Stimulated activated CD8-positive, alpha-beta memory T cell treated with anti-CD3 and anti-CD28 coated beads, Interleukin-4, amount 100 ng/mL, for 4 hours (primary cell): ENCODE measurements around the gene LAG3.

Experiments used
- DNase-seq, 2 donors: peaks; one replicate each; pipeline ENCODE4 v3.0.0-alpha.2; 2020; ENCODE audit warnings: low read depth in 2 of 2, low spot score in 1 of 2

Gene LAG3

DNA sequence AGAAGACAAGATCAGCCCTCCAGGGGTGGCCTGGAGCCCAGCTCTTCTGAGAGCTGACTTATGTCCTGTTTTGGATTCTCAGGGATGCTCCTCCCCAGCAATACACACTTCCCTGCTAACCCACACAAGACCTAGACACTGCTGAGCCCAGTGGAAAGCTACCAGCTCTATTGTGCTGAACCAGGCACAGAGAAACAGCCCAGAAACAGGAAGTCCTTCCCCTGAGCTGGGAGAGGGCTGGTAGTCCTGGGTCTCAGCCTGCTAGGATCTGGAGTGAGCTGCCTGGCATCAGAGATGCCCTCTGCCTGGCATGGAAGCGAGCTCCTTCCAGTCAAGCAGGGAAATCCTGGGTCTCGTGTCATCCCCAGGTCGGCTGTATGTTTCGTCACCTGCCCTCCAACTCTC, 1.2 kb upstream of the LAG3 start:
- no peak for DNase-seq

DNA sequence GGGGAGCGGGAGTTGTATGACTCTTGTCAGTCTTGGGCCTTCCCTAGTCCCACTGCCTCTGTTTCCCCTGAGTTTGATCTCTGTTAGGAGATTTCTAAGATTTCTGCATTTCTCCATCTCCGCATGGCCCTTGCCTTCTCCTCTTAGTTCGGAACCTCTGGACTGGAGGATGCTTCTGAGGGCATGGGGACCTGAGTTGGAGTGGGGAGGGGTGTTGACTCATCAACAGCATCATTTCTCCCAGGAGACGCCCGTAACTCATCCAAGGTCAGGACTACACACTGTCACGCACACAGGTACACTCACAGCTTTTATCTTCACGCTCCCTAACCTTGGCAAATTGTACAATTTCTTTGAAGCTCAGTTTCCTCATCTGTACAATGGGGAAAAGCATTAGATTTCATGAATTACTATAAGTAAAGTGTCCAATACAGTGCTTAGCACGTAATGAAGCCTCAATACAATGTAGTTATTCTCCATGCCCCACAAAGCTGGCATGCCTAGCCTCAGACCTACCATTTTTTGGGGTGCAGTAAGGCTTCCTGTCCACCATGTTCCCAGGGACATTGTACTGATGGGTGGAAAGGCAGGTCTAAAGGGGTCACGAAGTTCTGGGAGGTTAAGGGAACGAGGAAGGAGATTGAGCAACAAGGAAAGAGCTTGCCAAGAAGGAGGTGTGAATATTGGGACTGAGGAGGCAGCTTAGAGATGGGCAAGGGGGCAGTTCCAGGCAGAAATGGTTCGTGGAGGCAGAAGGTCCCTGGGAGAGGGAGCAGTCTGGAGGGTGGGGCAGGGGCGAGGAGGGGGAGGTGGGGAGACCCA, 600 bp upstream of the LAG3 start:
- no peak for DNase-seq

DNA sequence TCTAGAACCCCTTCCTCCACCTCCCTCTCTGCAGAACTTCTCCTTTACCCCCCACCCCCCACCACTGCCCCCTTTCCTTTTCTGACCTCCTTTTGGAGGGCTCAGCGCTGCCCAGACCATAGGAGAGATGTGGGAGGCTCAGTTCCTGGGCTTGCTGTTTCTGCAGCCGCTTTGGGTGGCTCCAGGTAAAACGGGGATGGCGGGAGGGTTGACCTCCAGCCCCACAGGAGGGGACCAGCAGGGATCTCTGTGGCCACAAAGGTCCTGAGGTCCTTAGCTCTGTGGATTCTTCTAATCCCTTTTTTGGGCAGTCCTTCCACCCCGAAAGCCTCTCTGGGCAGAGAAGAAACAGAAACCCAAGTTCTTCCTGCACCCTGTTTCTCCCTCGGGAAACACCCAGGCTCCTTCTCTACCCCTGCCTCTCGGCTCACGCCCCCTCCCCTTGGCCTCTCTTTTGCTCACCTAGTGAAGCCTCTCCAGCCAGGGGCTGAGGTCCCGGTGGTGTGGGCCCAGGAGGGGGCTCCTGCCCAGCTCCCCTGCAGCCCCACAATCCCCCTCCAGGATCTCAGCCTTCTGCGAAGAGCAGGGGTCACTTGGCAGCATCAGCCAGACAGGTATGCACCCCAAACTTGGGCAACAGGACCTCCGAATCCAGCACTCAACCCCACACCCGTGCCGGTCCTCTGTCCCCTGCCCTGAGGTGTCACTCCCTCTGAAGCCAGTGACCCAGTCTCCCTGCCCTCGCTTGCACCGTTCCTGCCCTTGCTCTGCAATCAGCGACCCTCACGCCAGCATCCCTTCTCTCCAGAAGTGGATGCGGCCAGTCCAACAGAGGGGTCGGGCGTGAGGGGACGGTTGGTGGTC, 638 bp downstream of the LAG3 start:
- DNase-seq, result no peak

DNA sequence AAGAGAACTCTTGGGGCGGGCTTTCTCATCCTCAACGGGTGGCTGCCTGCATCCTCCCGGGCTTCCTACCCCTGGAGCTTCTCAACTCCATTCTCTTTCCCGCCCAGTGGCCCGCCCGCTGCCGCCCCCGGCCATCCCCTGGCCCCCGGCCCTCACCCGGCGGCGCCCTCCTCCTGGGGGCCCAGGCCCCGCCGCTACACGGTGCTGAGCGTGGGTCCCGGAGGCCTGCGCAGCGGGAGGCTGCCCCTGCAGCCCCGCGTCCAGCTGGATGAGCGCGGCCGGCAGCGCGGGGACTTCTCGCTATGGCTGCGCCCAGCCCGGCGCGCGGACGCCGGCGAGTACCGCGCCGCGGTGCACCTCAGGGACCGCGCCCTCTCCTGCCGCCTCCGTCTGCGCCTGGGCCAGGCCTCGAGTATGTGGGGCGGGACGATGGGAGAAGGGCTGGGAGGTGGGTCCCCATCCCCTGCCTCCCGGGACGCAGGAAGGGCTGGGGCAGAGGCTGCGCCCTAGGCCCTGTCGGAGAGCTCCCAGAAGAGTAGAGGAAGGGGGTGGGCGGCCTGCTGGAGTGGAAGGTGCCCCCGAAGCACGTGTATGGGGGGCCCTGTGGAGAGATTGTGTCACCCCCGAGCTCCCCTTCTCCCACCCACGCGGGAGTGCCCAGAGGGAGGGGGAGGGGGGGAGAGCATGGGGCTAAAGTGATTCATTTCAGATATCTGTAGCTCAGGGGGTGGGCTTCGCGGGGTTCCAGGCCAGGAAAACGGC, 1.5 kb downstream of the LAG3 start:
- DNase-seq, result peak; percentile 61 to 73

DNA sequence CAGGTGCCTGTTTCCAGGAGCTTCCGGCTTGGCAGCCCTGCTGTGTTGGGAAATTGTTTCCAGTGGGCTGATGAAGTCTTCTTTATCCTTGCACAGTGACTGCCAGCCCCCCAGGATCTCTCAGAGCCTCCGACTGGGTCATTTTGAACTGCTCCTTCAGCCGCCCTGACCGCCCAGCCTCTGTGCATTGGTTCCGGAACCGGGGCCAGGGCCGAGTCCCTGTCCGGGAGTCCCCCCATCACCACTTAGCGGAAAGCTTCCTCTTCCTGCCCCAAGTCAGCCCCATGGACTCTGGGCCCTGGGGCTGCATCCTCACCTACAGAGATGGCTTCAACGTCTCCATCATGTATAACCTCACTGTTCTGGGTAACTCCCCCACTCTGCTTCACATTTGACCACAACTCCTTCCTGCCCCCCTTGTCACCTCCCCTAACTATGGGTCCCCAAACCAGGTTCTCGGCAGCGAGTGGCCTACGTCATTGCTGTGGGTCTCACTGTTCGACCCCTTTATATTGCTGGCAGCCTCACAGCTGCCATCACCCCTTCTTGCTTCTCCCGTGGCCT, 2.3 kb downstream of the LAG3 start:
- peak in 1 of 2 donors; percentile 40 for DNase-seq

DNA sequence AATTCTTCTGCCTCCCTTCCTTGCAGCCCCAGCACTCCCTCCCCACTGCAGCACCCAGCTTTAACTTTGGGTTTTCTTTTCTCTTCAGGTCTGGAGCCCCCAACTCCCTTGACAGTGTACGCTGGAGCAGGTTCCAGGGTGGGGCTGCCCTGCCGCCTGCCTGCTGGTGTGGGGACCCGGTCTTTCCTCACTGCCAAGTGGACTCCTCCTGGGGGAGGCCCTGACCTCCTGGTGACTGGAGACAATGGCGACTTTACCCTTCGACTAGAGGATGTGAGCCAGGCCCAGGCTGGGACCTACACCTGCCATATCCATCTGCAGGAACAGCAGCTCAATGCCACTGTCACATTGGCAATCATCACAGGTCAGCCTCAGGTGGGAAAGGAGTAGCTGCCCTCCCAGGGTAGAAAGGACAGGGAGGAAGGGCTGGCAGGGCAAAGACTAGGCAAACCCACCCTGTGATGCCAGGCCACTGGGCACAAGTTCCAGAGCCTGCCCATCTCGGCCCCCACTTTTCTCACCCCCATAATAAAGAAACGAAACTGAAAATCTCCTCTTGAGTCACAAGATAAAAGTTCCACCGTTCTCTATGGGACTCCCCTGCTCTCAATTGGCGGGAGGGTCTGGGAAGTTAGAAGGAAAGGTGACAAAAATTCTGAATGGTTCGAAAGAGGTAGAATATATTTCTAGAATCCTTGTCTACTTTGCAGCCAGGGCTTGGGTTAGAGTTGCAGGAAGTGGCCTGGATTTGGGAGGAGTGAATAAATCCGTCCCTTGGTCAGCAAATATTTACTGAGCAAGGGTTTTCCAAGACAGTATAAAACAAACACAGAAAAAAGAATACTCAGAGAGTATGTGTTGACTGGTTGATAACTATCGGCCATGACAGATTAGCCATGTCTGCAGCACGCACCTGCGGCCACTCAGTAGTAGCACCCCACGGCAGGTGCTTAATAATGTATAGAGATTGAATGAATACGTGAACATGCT, 3.2 kb downstream of the LAG3 start:
- DNase-seq, result no peak

DNA sequence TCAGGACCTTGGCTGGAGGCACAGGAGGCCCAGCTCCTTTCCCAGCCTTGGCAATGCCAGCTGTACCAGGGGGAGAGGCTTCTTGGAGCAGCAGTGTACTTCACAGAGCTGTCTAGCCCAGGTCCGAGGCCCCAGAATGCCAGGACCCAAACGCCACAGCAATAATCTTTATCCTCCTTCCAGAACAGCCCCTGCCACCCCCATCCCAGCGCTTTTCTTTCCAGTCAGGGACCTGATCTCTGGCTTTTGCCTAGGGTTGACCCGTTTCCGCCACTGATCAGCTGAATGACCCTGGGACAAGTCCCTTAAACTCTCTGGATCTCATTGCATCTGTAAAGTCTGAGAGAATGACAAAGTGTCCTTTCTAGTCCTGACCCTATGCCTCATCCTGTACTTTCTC, 5.1 kb downstream of the LAG3 start:
- DNase-seq, result no peak

DNA sequence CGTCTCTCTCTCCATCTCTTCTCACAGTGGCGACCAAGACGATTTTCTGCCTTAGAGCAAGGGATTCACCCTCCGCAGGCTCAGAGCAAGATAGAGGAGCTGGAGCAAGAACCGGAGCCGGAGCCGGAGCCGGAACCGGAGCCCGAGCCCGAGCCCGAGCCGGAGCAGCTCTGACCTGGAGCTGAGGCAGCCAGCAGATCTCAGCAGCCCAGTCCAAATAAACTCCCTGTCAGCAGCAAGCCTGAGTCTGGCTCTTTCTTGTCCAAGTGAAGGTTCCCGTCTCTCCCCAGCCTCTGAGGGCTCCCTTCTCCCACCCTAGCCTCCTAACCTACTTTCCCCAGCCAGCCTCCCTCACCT, 5.9 kb downstream of the LAG3 start:
- DNase-seq, result no peak

DNA sequence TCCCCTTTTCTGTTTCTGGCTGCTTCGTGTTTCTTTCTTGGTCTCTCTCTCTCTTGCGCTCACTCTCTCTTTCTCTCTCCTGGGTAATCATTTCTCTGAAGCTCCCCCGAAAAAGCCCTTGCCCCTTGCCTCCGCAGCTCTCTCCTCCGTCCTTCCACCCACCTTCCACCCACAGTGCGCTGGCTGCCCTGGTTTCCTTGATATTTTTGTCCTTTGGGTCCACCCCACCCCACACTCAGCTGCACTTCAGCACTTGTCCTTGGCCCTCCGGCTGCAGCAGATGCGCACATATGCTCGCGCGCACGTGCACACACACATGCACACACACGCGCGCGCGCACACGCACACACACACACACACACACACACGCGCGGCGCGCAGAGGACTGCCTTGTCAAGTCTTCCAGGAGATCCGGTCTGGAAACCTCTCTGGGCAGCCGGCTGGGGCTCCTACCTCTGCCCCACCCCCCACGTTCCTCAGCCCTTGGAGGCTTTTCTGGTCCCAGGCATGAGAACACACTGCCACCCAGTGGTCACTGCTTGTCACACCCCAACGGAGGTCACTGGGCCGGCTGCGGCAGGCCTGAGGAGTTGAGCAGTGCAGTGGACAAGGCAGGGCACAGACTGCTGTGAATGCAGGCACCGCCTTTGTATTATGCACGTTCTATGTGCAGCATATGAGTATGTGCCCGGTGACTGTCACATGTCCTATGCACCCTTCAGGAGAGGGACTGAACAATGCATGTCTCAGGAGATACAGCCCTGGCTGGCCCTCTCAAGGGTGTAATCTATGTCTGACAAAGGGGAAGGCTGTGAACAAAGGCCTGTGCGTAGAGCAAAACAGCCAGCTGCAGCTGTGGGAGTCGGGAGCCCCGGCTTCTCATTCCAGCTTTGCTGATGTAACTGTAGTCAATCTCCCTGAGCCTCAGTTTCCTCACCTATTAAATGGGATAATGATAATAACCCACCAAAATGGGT, 6.5 kb downstream of the LAG3 start:
- peak; percentile 71 to 75 for DNase-seq

DNA sequence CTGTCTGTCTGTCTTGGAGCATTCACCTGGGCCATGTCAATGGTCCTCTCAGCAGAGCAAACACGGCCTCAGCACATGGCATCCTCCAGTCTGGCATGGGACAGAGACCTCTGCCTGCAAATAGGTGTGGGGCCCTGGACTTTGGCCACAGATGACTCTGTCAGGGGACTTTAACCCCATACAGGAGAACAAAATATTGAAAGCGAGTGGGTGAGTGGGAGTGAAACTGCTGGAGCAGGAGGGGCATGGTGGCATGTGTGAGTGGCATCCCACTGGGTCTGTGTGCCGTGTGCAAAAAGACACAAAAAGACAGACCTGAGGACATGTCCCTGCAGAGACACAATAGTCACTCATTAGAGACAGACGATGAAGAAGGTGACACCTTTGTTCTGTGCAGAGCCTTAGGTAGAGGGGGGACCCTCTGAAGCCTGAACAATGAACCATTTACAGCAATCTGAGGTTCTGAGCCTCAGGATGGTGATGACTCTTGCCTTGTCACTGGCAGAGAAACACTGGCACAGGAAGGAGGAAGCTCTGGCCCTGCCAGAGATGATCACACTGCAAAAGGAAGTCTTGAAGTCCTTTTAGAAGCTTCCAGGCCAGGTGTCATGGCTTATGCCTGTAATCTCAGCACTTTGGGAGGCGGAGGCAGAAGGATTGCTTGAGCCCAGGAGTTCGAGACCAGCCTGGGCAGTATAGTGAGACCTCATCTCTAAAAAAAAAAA, 7.5 kb downstream of the LAG3 start:
- DNase-seq, result no peak

DNA sequence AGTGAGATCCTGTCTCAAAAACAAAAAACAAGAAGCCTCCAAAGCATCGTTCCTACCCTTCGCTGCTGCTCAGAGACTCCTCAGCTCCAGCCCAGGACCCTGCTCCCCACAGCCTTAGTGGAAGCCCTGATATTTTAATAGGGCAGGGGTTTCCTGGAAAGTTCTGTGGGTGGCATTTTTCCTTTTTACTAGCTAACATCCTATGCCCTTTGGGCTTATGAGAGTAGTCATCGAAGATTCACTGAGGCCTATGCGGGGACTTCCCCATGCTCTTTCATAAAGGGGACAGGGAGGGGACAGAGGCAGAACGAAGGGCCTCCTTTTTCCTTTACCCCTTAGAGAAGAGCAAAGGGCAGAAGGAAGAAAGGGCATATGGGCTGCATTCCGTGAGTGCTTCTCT, 8.3 kb downstream of the LAG3 start:
- DNase-seq, result no peak

DNA sequence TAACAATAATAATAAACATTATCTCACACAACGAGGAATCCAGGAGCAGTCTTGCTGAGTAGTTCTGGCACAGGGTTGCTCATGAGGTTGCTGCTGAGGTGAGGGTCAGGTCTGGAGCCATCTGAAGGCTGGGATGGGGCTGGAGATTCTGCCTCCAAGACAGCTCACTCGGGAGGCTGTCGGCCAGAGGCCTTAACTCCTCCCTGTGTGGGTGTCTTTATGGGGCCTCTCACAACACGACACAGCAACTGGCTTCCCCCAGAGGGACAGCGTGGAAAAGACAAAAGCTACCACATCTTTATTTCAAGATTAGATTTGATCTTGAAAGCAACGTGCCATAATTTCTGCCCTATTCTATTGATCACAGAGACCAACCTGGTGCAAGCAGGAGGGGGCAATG, 9.8 kb downstream of the LAG3 start:
- DNase-seq, result no peak

DNA sequence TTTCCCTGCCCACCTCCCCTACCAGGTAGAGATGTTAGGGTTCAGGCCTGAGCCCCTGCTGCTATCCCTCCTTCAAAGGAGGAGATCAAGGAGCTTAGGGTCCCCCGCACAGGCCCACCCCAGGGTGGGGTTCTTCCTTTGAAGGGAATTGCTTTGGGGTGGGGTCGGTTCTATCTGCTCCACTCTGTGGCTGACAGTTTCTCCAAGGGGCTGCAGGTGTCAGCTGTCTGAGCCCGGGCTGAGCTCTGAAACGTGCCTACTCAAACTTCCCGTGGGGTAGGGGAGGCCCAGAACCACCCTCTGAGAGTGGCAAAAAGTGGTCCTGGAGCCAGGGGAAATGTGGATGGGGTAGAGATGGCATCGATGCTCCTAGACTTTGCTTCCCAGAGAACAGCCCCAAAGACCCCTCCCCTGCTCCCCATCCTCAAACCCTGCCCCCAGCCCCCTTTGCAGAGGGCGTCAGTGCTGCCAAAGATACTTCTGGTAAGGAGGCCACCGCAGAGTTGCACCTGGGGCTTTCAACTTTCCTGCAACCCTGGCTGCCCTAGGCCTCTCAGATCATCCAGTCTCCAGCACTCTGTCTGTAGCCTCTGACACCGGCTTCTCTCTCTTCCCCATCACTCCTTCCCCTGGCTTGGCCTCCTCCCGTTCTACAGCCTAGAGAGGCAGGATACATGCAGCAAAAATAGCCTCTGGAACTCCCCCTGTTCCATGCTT, 10.7 kb downstream of the LAG3 start:
- no peak for DNase-seq

DNA sequence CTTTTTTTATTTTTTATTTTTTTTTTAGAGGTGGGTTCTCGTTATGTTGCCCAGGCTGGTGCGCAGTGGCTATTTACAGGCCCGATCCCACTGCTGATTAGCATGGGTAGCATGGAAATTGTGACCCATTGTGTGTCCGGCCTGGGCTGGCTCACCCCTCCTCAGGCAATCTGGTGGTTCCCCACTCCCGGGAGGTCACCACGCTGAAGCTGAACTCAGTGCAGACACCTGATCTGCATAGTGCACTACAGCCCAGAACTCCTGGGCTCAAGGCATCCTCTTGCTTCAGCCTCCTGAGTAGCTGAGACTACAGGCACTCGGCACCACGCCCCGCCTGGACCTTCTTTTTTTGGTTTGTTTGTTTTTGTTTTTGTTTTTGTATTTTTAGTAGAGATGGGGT, 11.5 kb downstream of the LAG3 start:
- DNase-seq, result no peak

DNA sequence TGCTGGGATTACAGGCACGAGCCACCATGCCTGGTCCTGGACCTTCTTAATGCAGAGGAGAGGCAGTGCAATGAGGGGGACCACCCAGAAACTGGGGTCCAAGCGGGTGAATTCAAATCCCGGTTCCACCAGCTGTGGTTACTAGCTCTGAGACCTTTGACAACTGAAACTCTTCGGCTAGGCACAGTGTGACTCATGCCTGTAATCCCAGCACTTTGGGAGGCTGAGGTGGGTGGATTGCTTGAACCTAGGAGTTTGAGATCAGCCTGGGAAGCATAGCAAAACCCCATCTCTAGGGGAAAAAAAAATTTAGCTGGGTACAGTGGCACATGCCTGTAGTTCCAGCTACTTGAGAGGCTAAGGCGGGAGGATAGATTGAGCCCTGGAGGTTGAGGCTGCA, 12.0 kb downstream of the LAG3 start:
- no peak for DNase-seq

DNA sequence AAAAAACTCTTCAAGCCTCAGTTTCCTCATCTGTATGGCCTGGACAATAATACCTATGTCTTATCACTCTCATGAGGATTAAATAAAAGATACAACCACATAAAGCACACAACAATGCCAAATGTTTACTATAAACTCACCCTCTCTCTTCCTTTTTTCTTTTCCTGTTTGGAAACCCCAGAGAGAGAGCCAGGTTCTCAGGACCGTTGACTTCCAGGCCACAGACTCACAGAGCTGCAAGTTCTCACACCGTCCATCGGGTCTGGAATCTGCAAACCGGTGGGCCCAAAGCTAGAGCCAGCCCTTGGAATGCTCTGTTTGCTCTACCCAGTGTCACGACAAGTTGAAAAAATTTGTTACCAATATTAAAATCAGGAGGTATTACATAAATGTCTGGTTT, 12.4 kb downstream of the LAG3 start:
- DNase-seq, result no peak

DNA sequence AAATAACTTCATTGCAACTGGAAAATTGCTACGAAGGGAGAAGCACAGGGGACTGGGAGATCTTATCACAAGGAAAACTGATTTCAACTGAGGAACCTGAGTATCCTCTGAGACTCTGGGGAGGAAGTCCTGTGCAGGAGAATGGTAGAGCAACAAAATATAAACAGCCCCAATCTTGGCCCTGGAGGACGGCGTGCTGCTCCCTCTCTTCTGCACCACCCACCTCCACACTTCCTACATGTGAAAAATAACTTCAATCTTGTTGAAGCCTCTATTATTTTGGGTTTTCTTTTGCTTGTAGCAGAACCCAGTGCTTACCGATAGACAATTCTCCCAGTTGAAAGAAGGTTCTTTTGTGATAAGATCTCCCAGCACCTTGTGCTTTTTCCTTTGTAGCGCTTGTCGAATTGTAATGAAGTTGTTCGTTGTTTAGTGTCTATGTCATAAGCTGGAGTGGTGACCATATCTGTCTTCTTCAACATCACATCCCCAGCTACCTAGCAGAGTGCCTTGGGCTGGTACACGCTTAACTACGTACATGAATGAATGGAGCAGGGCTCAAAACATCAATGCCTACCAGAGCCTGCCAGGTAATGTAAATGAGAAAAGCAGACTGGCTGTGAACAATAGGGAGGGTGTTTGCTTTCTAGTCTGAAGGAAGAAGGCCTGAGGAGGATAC, 14.2 kb downstream of the LAG3 start:
- no peak for DNase-seq
